ENCODE data around the gene KCNQ1.

GRCh38 chr11:2833051-2833715, 388.4 kb downstream of the KCNQ1 start:
- TF ChIP-seq GATA2 (IDR thresholded peaks at IDR 0.05; ENCODE audit: low read depth, low read length): no peak
- TF ChIP-seq GATA3 (IDR thresholded peaks at IDR 0.05; ENCODE audit: low read depth, low read length): no peak
